ENCODE results near the gene KDM1B.

The KDM1B gene

GRCh38 chr6:18204691-18205090 is 49.5 kb downstream of the KDM1B start:
- TF ChIP-seq CTCF (IDR thresholded peaks at IDR 0.05), result no peak

- TF ChIP-seq CTCF (IDR thresholded peaks at IDR 0.05), result no peak
These were observed 51.4 kb downstream of the KDM1B start for GRCh38 chr6:18206591-18206990.

- TF ChIP-seq CTCF (IDR thresholded peaks at IDR 0.05), result no peak
These were observed 52.2 kb downstream of the KDM1B start for GRCh38 chr6:18207438-18207837.

- no peak for TF ChIP-seq CTCF (IDR thresholded peaks at IDR 0.05)
These were observed 52.7 kb downstream of the KDM1B start for GRCh38 chr6:18207949-18208348.

GRCh38 chr6:18209539-18210197 is 54.4 kb downstream of the KDM1B start:
- no peak for TF ChIP-seq CTCF (IDR thresholded peaks at IDR 0.05)

GRCh38 chr6:18210707-18211106 is 55.5 kb downstream of the KDM1B start:
- no peak for TF ChIP-seq CTCF (IDR thresholded peaks at IDR 0.05)

- TF ChIP-seq CTCF (IDR thresholded peaks at IDR 0.05), result no peak
These were observed 56.1 kb downstream of the KDM1B start for GRCh38 chr6:18211338-18211737.

GRCh38 chr6:18212231-18212630 is 57.0 kb downstream of the KDM1B start:
- TF ChIP-seq CTCF (IDR thresholded peaks at IDR 0.05), result no peak
